Esophagus muscularis mucosa (tissue), 4 donors: Measurements from ENCODE around the gene NAV1. TPM values are rescaled to one million over a fixed set of nuclear protein-coding genes. Genes with fewer than 3 reads are reported as not detected.

Experiments
- DNase-seq: peaks from one replicate; pipeline ENCODE4 v3.0.0-alpha.2; 2017; ENCODE audit errors: extremely low spot score
- H3K27ac ChIP-seq, 4 donors: fragments of 200-600 bp; sonication (generic); replicated peaks in 1 of 4; 1 replicate in 3 of 4; 2 replicates in 1 of 4; pipeline ENCODE4 v1.5.1; 2016 to 2019; ENCODE audit warnings: mild to moderate bottlenecking in 1 of 4
- H3K27me3 ChIP-seq, 4 donors: fragments of 200-600 bp; sonication (generic); one replicate each; pipeline versions ENCODE4 v1.5.1 to v1.6.0; 2016 to 2019
- H3K36me3 ChIP-seq, 4 donors: fragments of 200-600 bp; sonication (generic); one replicate each; pipeline ENCODE4 v1.5.1; 2016 to 2019
- H3K4me1 ChIP-seq, 4 donors: fragments of 200-600 bp; sonication (generic); one replicate each; pipeline ENCODE4 v1.5.1; 2016 to 2019
- H3K4me3 ChIP-seq, 4 donors: fragments of 200-600 bp; sonication (generic); 1 replicate in 2 of 4; 2 replicates in 2 of 4; pipeline ENCODE4 v1.5.1; 2016 to 2019; ENCODE audit warnings: mild to moderate bottlenecking in 4 of 4, moderate library complexity in 1 of 4
- H3K9me3 ChIP-seq, 4 donors: fragments of 200-600 bp; sonication (generic); 1 replicate in 3 of 4; 2 replicates in 1 of 4; pipeline ENCODE4 v1.5.1; 2016 to 2019
- EP300 ChIP-seq: sonication (generic); formaldehyde crosslinking; IDR thresholded peaks from one replicate; pipeline ENCODE4 v1.6.1; 2017; ENCODE audit warnings: antibody characterized with exemption
- POLR2A ChIP-seq: fragments of 450-650 bp; IDR thresholded peaks from one replicate; pipeline ENCODE4 v1.6.1; 2017; ENCODE audit warnings: antibody characterized with exemption, moderate library complexity, mild to moderate bottlenecking, low read depth
- POLR2AphosphoS5 ChIP-seq, 2 donors: sonication (generic); formaldehyde crosslinking; IDR thresholded peaks; one replicate each; pipeline ENCODE4 v1.6.1; 2017; ENCODE audit warnings: antibody characterized with exemption in 2 of 2
- WGBS: methylation state at CpG from one replicate; pipeline ENCODE4 v1.1.5; 2018; 5-methylcytosine and 5-hydroxymethylcytosine counted together
- intact Hi-C: fragments of 100-400 bp; cut with DNase I; formaldehyde crosslinking; loops from one replicate; pipeline ENCODE4 v1.15.1; 2023
- total RNA-seq, 4 donors: library from RNA; depleted of rRNA; stranded (reverse); fragments of >200 nt; gene quantifications; one replicate each; pipeline versions ENCODE4 v1.1.0 to v1.2.1, GENCODE V29; 2016
- TF ChIP-seq, protein P1 (sequence below), 3 experiments: fragments of 200-600 bp in 2 of 3; fragments of 450-650 bp in 1 of 3; sonication (generic) in 2 of 3; IDR thresholded peaks; one replicate each; pipeline ENCODE4 v1.5.1; 2017 to 2019; ENCODE audit warnings: antibody characterized with exemption in 3 of 3, mild to moderate bottlenecking in 2 of 3, moderate library complexity in 1 of 3

NAV1 gene
- total RNA-seq, 4 donors from 2014 or later: 12.9 to 35.5 (median 21.9) TPM

DNA sequence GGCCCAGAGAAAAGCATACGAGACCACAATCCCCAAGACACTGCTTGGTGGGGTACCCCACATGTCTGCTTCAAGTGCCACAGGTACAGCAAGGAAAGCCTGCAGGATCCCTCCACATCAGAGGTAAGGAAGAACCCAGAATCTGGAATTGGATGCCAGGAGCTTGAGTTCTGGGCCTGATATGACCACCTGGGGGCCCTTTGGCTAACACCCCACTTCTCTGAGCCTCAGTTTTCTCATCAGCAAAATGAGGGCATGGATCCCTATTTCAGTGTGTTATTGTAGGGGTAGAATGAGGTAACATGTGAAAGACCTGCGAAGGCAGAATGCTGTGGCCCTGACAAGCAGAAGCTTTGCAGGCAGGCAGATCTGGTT lies 24.5 kb downstream of the NAV1 start:
- Histone ChIP-seq H3K4me3 (no peak overlapping the region), H3K36me3 (no peaks in the 10 kb centered on the region), H3K4me1 (peaks cover 57 to 70% (median 64%) of the 10 kb centered on the region in 4 donors), H3K27ac (peak overlapping the region in 1 of 4 donors; percentile 10), H3K9me3 (no peaks in the 10 kb centered on the region), H3K27me3 (no peaks in the 10 kb centered on the region)
- WGBS: 81% methylated on average over 2 of the region's 2 CpGs
- intact Hi-C loops: loop anchor here (5.0 kb wide), 1 partner anchor 36 kb away; no protein-coding TSS in a partner anchor
- TF ChIP-seq, protein P1, sequence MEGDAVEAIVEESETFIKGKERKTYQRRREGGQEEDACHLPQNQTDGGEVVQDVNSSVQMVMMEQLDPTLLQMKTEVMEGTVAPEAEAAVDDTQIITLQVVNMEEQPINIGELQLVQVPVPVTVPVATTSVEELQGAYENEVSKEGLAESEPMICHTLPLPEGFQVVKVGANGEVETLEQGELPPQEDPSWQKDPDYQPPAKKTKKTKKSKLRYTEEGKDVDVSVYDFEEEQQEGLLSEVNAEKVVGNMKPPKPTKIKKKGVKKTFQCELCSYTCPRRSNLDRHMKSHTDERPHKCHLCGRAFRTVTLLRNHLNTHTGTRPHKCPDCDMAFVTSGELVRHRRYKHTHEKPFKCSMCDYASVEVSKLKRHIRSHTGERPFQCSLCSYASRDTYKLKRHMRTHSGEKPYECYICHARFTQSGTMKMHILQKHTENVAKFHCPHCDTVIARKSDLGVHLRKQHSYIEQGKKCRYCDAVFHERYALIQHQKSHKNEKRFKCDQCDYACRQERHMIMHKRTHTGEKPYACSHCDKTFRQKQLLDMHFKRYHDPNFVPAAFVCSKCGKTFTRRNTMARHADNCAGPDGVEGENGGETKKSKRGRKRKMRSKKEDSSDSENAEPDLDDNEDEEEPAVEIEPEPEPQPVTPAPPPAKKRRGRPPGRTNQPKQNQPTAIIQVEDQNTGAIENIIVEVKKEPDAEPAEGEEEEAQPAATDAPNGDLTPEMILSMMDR (IDR thresholded peaks at IDR 0.05): no peak
- TF ChIP-seq POLR2A: no peak
- TF ChIP-seq EP300: no peak
- TF ChIP-seq POLR2AphosphoS5 (IDR thresholded peaks at IDR 0.05): no peak
- no peak for DNase-seq

DNA sequence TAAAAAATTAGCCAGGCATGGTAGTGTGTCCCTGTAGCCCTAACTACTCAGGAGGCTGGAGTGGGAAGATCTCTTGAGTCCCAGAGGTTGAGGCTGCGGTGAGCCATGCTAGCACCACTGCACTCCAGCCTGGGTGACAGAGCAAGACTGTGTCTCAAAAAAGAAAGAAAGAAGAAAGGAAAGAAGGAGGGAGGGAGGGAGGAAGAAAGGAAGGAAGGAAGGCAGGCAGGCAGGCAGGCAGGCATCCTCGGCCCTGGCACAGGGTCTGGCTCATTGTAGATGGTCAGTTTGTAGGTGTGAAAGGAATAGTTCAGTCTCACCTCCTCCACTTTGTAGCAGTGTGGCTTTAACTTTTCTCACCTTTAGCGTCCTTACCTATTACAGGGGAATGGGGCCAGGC lies 25.0 kb downstream of the NAV1 start:
- Histone ChIP-seq H3K4me1 (peaks cover 62 to 72% (median 69%) of the 10 kb centered on the region in 4 donors), H3K27me3 (no peaks in the 10 kb centered on the region), H3K4me3 (no peak overlapping the region), H3K27ac (no peak overlapping the region), H3K9me3 (no peaks in the 10 kb centered on the region), H3K36me3 (no peaks in the 10 kb centered on the region)
- WGBS: 93% methylated on average over 3 of the region's 3 CpGs
- no peak for DNase-seq
- intact Hi-C loops: loop anchor here (2.0 to 5.0 kb wide), 2 partner anchors 21 to 37 kb away; no protein-coding TSS in a partner anchor
- TF ChIP-seq, protein P1 (IDR thresholded peaks at IDR 0.05): no peak
- TF ChIP-seq EP300 (no peak), POLR2A (no peak), POLR2AphosphoS5 (IDR thresholded peaks at IDR 0.05) (no peak)

DNA sequence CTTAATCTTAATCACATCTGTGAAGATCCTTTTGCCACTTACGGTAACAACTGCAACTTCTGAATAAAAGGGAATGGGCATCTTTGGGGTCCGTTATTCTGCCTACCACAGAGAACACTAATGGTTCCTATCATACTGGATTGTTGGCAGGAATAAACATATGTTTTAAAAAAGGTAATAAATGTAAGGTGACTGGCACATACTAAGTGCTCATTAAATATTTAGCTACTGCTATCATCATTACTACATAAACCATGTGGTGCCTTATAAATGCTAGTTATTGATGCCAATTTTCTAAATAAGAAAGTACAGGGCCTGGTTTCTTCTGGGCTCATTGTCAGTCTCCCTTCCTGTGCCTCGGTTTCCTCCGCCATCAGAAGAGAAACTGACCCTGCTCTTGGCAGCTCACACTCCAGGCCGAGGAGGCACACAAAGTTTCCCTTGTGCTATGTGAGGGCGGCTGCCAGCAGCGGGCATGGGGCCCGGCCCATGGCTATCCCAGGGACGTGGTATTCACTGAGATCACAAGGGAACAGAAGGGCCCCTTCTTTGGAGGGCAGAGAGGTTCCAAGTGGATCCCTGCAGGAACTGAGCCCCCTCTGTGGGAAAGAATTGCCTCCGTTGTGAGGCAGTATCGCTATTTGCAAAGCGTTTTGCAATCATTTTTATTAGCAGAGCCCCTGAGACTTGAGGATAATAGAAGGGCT lies 26.2 kb downstream of the NAV1 start:
- Histone ChIP-seq H3K4me3 (no peak overlapping the region), H3K27me3 (no peaks in the 10 kb centered on the region), H3K36me3 (no peaks in the 10 kb centered on the region), H3K9me3 (no peaks in the 10 kb centered on the region), H3K27ac (peak overlapping the region in 1 of 4 donors; percentile 40), H3K4me1 (peaks cover 56 to 71% (median 64%) of the 10 kb centered on the region in 4 donors)
- 85% methylated on average over 11 of the region's 12 CpGs for WGBS
- TF ChIP-seq EP300 (no peak), POLR2A (no peak)
- intact Hi-C loops: loop anchor here (2.0 kb wide), 1 partner anchor 20 kb away; no protein-coding TSS in a partner anchor
- DNase-seq: no peak

DNA sequence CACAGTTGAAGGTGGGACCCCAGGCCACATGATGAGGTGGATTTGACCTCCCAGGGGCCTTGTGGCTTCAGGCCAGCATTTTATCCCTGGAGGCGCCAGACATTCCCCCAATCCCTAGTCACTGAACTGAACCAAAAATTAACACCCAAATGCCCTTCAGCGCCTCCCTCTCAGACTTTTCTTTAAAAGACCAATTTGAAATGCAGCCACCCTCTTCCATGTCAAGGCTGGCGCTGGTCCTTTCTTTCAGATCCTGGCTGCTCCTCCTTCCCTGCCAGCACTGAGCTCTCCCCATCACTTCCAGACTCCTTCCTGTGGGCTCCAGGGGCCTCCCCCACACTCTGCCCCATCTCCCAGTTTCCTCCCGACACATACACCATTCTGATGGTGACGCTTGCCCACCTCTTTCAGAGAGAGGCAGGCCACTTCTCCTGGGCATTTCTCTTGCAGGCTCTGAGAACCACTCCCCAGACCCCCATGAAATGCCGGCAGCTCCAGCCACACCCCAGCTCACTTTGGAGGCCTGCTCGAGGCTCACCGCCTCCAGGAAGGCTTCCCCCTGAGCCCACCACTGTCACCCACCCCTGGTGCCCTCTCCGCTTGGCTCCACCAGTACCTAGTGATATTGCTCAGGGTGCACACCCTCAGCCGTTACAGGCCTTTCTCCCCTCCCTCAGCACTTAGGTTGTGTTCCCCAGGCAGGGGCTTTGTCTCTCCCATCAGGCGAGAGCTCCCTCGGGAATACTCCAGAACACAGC lies 27.0 kb downstream of the NAV1 start:
- peaks cover 49 to 69% (median 63%) of the 10 kb centered on the region in 4 donors for H3K4me1 ChIP-seq
- intact Hi-C loops: loop anchor here (2.0 kb wide), 1 partner anchor 19 kb away; no protein-coding TSS in a partner anchor

More for the DNA sequence above, 27.0 kb downstream of the NAV1 start:
- Histone ChIP-seq H3K9me3 (no peaks in the 10 kb centered on the region), H3K27ac (peak overlapping the region in 1 of 4 donors; percentile 40), H3K4me3 (no peak overlapping the region), H3K27me3 (no peaks in the 10 kb centered on the region), H3K36me3 (no peaks in the 10 kb centered on the region)
- DNase-seq: no peak
- WGBS: 94% methylated on average over 12 of the region's 12 CpGs
- no peak for TF ChIP-seq EP300
- no peak for TF ChIP-seq POLR2A
- TF ChIP-seq, protein P1 (IDR thresholded peaks at IDR 0.05): no peak
- TF ChIP-seq POLR2AphosphoS5 (IDR thresholded peaks at IDR 0.05): no peak
